Stimulated activated effector memory CD8-positive, alpha-beta T cell treated with anti-CD3 and anti-CD28 coated beads, Interleukin-12 subunit alpha, Interleukin-12 subunit beta, amount 100 ng/mL, for 72 hours (primary cell): ENCODE measurements around the gene FXYD5.

Source experiments
- ATAC-seq: fragments of 150-1000 bp; cut with Tn5 transposase; 2 replicates; pipeline ENCODE4 v1.10.0; 2021
- DNase-seq, 2 donors: peaks; one replicate each; pipeline ENCODE4 v3.0.0; 2021 to 2022; ENCODE audit warnings: low spot score in 2 of 2
- H3K27ac Mint-ChIP-seq: one replicate; pipeline ENCODE4 v1.8.0; 2022; ENCODE audit warnings: mild to moderate bottlenecking, mixed read lengths
- H3K36me3 Mint-ChIP-seq: one replicate; pipeline ENCODE4 v1.8.0; 2022; ENCODE audit warnings: mild to moderate bottlenecking, mixed read lengths
- H3K4me1 Mint-ChIP-seq: one replicate; pipeline ENCODE4 v1.8.0; 2022; ENCODE audit warnings: mixed read lengths
- H3K4me3 Mint-ChIP-seq: one replicate; pipeline ENCODE4 v1.8.0; 2022; ENCODE audit warnings: mild to moderate bottlenecking, mixed read lengths
- H3K9me3 Mint-ChIP-seq: one replicate; pipeline ENCODE4 v1.8.0; 2022; ENCODE audit warnings: mixed read lengths

Gene FXYD5

DNA sequence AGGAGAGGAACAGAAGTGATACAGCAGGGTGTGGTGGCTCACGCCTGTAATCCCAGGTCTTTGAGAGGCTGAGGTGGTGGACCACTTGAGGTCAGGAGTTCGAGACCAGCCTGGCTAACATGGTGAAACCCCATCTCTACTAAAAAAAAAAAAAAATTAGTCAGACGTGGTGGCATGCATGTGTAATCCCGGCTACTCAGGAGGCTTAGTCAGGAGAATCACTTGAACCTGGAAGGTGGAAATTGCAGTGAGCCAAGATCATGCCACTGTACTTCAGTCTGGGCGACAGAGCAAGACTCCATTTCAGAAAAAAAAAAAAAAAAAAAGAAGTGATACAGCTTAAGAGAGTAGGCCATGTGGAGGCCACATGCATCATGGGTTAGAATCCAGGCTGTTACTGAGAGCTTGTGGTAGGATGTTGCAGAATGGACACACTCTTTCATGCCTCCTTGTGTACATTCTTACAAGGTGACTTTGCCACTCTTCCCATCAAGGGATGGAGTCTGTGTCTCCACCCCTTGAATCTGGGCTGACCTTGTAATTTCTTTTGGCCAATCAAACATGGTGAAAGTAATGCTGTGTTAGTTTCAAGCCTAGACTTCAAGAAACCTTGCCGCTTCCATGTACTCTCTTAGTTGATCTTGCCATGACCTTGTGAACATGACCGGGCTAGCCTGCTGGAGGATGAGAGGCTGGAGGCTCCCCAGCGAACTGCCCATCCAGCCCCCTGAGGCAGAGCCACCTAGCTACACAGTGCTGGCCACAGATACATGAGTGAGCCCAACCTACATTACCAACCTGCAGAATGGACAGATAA is 61.7 kb downstream of the FXYD5 start:
- H3K27ac Mint-ChIP-seq, result peak overlapping the region; percentile 80
- peaks cover 20% of the 10 kb centered on the region for H3K36me3 Mint-ChIP-seq
- H3K4me1 Mint-ChIP-seq, result peaks cover 56% of the 10 kb centered on the region
- peaks cover 4% of the 10 kb centered on the region for H3K9me3 Mint-ChIP-seq
- ATAC-seq (no peak), DNase-seq (no peak)
- no peak overlapping the region for H3K4me3 Mint-ChIP-seq

DNA sequence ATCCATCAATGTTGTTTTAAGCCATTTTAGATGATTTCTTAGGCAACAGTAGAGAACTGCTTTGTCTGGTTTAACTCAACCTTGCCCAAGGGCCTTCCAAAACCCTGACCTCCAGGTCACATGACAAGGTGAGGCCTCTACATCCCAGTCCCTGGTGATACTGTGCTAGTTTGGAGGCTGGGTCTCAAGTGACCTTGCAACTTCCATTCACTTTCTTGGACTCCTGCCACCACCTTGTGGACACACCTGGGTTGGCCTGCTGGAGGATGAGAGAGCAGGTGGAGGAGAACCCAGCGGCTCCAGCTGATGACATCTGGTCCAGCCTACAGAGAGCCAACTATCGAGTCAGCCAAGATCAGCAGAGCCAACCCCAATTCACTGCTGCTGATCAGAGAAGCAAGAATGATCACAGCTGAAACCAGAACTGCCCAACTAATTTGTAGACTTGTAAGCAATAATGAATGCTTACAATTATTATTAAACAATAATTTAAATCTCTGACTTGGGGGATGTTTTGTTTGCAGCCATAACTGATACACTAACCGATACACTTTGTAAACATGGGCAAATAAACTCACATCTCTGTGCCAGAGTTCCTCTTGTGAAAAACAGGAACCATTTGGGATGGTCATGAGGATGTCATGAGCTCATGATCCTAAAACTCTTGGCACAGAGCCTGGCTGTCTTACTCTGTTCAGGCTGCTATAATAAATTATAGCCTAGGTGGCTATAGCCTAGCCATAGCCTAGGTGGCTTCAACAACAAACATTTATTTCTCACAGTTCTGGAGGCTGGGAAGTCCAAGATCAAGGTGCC is 62.5 kb downstream of the FXYD5 start:
- ATAC-seq (no peak), DNase-seq (no peak)
- H3K4me1 Mint-ChIP-seq, result peaks cover 47% of the 10 kb centered on the region
- peak overlapping the region; percentile 80 for H3K27ac Mint-ChIP-seq
- H3K4me3 Mint-ChIP-seq, result no peak overlapping the region
- peaks cover 4% of the 10 kb centered on the region for H3K9me3 Mint-ChIP-seq
- peaks cover 13% of the 10 kb centered on the region for H3K36me3 Mint-ChIP-seq

DNA sequence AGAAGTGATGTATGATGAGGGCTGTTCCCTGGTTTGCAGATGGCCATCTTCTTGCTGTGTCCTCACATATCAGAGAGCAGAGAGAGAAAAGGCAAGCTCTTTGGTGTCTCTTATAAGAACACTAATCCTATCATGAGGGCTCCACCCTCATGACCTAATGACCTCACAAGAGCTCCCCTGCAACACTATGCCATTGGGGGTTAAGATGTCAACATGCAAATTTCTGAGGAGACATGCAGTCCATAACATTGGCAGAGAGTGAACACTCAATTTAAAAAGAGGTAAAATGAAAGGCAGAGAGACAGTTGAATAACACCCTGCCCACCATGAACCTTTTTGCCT is 63.1 kb downstream of the FXYD5 start:
- Mint-ChIP-seq H3K27ac (no peak overlapping the region), H3K9me3 (peaks cover 4% of the 10 kb centered on the region), H3K4me1 (peaks cover 45% of the 10 kb centered on the region), H3K36me3 (peaks cover 7% of the 10 kb centered on the region), H3K4me3 (no peak overlapping the region)
- DNase-seq (no peak), ATAC-seq (no peak)

DNA sequence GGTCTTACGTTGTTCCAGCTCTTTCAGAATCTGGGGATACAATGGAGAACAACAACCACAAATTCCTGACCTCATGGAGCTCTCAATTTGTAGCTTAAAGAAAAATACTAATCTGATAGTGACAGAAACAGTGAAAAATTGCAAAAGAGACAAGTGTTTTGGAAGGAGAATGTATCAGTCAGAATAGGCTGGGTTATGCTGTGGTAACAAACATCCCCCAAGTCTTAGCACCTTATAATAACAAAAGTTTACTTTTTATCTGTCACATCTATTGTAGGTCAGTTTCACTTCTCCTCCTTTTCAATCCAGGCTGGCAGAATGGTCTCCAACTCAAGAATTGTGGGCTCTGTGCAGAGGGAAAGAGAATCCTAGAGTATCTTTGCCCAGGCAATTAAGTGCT is 64.5 kb downstream of the FXYD5 start:
- peaks cover 4% of the 10 kb centered on the region for H3K9me3 Mint-ChIP-seq
- no peak for DNase-seq
- no peak overlapping the region for H3K27ac Mint-ChIP-seq
- H3K36me3 Mint-ChIP-seq, result peaks cover 2% of the 10 kb centered on the region
- H3K4me1 Mint-ChIP-seq, result peaks cover 39% of the 10 kb centered on the region
- no peak overlapping the region for H3K4me3 Mint-ChIP-seq
- ATAC-seq, result no peak
